ENCODE results near the gene TMEM37. TPM values are rescaled to one million over a fixed set of nuclear protein-coding genes. Genes with fewer than 3 reads are reported as not detected.
A peak's percentile ranks its signal among the peaks of the same experiment; 100 is the strongest.

Gene TMEM37
- total RNA-seq, 1 experiment from 2014 or later, result 13.8 TPM

DNA sequence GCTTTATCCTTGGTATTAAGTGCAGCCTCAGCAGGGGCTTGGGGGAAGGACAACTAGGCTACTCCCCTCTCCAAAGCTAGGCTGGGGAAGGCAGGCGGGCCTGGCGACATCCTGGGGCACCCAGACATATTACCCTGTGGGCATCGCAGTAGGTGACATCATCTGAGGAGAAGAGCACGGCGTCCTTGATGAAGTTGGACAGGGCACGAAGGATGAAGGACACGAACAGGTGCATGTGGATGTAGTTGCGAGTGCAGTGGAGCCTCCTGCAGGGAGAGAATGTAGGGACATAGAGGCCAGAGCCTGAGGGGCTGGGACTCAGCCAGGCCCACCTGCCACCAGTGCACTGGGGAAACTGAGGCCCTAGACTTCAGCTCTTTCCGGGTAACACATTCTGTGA, 32.3 kb downstream of the TMEM37 start:
- Histone ChIP-seq H3K36me3 (ENCODE audit: insufficient read depth, low read length, poor library complexity, severe bottlenecking) (no peaks in the 10 kb centered on the region), H3K4me3 (ENCODE audit: low read depth, low read length, poor library complexity, severe bottlenecking) (no peak overlapping the region), H3K9me3 (ENCODE audit: low read depth, low read length, poor library complexity, severe bottlenecking) (no peaks in the 10 kb centered on the region), H3K4me1 (ENCODE audit: insufficient read depth, low read length, poor library complexity, severe bottlenecking) (peaks cover 9% of the 10 kb centered on the region), H3K27me3 (replicated peaks; ENCODE audit: insufficient read depth, low read depth, low read length, poor library complexity) (no peaks in the 10 kb centered on the region), H3K27ac (ENCODE audit: low read depth, low read length, poor library complexity, severe bottlenecking) (no peak overlapping the region)
- DNase-seq (ENCODE audit: low spot score), result no peak
- TF ChIP-seq EZH2 (IDR thresholded peaks at IDR 0.05; ENCODE audit: borderline replicate concordance, low read depth, low read length, poor library complexity, severe bottlenecking), result no peak
- TF ChIP-seq, protein P1, sequence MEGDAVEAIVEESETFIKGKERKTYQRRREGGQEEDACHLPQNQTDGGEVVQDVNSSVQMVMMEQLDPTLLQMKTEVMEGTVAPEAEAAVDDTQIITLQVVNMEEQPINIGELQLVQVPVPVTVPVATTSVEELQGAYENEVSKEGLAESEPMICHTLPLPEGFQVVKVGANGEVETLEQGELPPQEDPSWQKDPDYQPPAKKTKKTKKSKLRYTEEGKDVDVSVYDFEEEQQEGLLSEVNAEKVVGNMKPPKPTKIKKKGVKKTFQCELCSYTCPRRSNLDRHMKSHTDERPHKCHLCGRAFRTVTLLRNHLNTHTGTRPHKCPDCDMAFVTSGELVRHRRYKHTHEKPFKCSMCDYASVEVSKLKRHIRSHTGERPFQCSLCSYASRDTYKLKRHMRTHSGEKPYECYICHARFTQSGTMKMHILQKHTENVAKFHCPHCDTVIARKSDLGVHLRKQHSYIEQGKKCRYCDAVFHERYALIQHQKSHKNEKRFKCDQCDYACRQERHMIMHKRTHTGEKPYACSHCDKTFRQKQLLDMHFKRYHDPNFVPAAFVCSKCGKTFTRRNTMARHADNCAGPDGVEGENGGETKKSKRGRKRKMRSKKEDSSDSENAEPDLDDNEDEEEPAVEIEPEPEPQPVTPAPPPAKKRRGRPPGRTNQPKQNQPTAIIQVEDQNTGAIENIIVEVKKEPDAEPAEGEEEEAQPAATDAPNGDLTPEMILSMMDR (conservative IDR thresholded peaks at IDR 0.05; ENCODE audit: low read depth, low read length), result no peak
- CTCF ChIA-PET, result no interaction called here
- POLR2A ChIA-PET (ENCODE audit: low non-redundant PET), result no interaction called here
- BruUV-seq (replicated peaks), result no TSS peak
- intact Hi-C loops (cut with micrococcal nuclease; ENCODE audit: unreplicated experiment), result no loop called here

DNA sequence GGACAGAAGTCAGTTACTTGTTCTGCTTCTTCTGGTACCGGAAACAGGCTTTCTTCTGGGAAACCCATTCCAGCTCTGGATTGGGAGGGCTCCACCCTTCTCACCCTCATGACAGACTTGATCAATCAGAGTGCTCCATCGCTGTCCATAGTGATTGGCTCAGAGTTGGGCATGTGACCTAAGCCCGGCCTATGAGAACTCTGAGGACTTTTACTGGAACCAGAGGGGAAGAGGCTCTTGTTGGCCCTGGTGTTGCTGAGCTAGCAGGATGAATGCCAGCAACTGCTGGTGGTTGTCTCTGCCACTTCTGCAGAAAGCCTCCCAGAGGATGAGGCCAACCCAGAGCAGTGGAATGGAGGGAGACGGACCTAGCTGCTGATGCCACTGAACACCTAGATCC, 33.3 kb downstream of the TMEM37 start:
- CTCF ChIA-PET, result no interaction called here
- no peak overlapping the region for H3K27ac ChIP-seq (ENCODE audit: low read depth, low read length, poor library complexity, severe bottlenecking)

DNA sequence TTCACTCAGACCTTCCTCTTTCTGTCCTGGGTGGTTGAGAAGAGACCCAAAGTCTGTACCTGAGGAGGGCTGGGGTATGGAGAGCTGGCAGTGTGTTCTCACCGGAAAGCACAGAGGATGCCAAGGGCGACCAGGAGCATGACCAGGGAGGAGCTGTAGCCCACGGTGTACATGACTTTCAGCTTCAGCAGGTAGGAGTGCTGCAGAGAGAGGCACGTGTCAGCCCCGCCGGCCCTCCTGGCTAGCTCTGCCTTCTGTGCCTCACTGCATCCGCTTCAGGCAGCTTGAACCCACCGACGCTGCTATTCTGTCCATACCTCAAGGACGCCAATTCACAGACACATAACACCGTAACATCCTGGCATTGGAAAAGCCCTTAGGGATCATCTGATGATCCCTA, 34.0 kb downstream of the TMEM37 start:
- H3K4me3 ChIP-seq (ENCODE audit: low read depth, low read length, poor library complexity, severe bottlenecking), result no peak overlapping the region
- no peaks in the 10 kb centered on the region for H3K36me3 ChIP-seq (ENCODE audit: insufficient read depth, low read length, poor library complexity, severe bottlenecking)
- H3K4me1 ChIP-seq (ENCODE audit: insufficient read depth, low read length, poor library complexity, severe bottlenecking), result no peaks in the 10 kb centered on the region
- ChIA-PET CTCF (no interaction called here), POLR2A (ENCODE audit: low non-redundant PET) (no interaction called here)
- DNase-seq (ENCODE audit: low spot score), result no peak
- no TSS peak for BruUV-seq (replicated peaks)
- H3K27ac ChIP-seq (ENCODE audit: low read depth, low read length, poor library complexity, severe bottlenecking), result no peak overlapping the region
- H3K9me3 ChIP-seq (ENCODE audit: low read depth, low read length, poor library complexity, severe bottlenecking), result no peaks in the 10 kb centered on the region
- TF ChIP-seq, protein P1 (conservative IDR thresholded peaks at IDR 0.05; ENCODE audit: low read depth, low read length), result no peak
- no peak for TF ChIP-seq EZH2 (IDR thresholded peaks at IDR 0.05; ENCODE audit: borderline replicate concordance, low read depth, low read length, poor library complexity, severe bottlenecking)
- intact Hi-C loops (cut with micrococcal nuclease; ENCODE audit: unreplicated experiment), result no loop called here
- no peaks in the 10 kb centered on the region for H3K27me3 ChIP-seq (replicated peaks; ENCODE audit: insufficient read depth, low read depth, low read length, poor library complexity)

More for the DNA sequence above, 33.3 kb downstream of the TMEM37 start:
- no peaks in the 10 kb centered on the region for H3K27me3 ChIP-seq (replicated peaks; ENCODE audit: insufficient read depth, low read depth, low read length, poor library complexity)
- H3K4me3 ChIP-seq (ENCODE audit: low read depth, low read length, poor library complexity, severe bottlenecking), result no peak overlapping the region
- TF ChIP-seq EZH2 (IDR thresholded peaks at IDR 0.05; ENCODE audit: borderline replicate concordance, low read depth, low read length, poor library complexity, severe bottlenecking), result no peak
- TF ChIP-seq, protein P1 (conservative IDR thresholded peaks at IDR 0.05; ENCODE audit: low read depth, low read length), result no peak
- DNase-seq (ENCODE audit: low spot score), result peak; percentile 25
- BruUV-seq (replicated peaks), result no TSS peak
- peaks cover 2% of the 10 kb centered on the region for H3K4me1 ChIP-seq (ENCODE audit: insufficient read depth, low read length, poor library complexity, severe bottlenecking)
- POLR2A ChIA-PET (ENCODE audit: low non-redundant PET), result interaction anchor here (0.7 kb wide), 1 partner anchor 67 kb away, joined by 3 read pairs; no protein-coding TSS in a partner anchor
- no peaks in the 10 kb centered on the region for H3K36me3 ChIP-seq (ENCODE audit: insufficient read depth, low read length, poor library complexity, severe bottlenecking)
- H3K9me3 ChIP-seq (ENCODE audit: low read depth, low read length, poor library complexity, severe bottlenecking), result no peaks in the 10 kb centered on the region
- intact Hi-C loops (cut with micrococcal nuclease; ENCODE audit: unreplicated experiment), result no loop called here
